Ecto neural progenitor cell (in vitro differentiated cells): ENCODE data around the gene ITSN1.
"Not testable (repeated sequence)": the region's sequence is repeated elsewhere in the genome, so short reads cannot be mapped to it uniquely, and the experiment has no call there.

Experiments used
- DNase-seq: peaks from one replicate; pipeline ENCODE4 v3.0.0-alpha.2; 2018; ENCODE audit warnings: low spot score

Gene ITSN1

DNA sequence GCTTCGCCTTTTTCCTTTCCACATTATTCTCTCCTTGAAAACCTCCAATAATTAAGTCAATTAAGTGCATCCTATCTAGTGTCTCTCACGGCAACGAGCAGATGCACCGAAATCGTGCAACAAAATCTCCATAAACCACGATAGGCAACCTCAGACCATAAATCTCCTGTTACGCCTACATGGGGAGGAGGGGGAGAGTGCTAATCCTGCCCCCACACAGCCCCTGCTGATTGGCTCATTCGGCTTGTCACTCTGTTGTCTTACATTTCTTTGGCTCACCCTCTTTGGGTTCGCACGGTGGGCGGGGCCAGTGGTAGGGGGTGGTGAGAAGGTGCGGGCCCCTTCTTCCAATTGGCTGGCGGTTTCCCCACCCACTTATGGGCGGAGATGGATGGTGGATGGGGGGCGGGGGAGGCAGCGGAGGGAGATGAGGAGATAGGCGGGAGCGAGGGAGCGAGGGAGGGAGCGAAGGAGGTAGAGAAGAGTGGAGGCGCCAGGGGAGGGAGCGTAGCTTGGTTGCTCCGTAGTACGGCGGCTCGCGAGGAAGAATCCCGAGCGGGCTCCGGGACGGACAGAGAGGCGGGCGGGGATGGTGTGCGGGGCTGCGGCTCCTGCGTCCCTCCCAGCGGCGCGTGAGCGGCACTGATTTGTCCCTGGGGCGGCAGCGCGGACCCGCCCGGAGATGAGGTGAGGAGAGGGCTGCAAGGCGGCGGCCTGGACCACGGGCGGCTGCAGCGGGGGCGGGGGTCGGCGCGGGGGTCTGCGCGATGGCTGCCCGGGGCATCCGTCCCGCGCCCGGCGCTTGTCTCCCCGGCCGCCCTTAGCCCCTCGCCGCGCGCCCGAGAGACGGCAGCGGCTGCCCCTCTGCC, at the start of gene ITSN1:
Gene ITSN1, plus strand, starts transcription at position 475 of the 869 bp plus-strand sequence. CDS start 76,328 bp downstream, outside the sequence.
- peak; percentile 99 for DNase-seq

DNA sequence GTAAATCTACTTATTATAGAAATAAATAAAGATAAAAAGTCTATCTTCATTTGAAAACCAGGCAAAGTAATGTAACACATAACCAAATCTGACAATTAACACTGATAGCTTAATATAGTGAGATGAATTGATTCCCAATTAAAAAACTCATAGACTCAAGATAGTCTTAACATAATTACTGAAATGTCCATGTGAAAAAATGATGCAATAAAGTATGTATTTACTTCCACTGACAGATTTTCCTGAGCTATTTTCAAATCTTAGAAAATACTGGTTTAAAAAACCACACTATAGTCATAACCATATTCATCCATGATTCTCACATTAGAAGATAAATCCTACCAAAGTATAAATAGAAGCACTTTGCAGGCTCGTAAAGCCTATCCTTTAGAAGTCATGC, 44.2 kb upstream of the ITSN1 start:
- no peak for DNase-seq

DNA sequence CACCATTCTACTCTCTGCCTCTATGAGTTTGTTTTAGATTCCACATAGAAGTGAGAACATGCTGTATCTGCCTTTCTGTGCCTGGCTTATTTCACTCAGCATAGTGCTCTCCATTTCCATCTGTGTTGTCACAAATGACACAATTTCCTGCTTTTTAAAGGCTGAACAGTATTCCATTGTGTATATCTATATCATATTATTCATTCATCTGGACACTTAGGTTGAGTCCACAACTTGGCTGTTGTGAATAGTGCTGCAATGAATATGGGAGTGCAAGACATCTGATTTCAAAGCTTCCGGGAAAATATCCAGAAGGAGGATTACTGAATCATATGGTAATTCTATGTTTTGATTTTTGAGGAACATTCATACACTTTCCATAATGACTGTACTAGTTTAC, 33.7 kb upstream of the ITSN1 start:
- no peak for DNase-seq

DNA sequence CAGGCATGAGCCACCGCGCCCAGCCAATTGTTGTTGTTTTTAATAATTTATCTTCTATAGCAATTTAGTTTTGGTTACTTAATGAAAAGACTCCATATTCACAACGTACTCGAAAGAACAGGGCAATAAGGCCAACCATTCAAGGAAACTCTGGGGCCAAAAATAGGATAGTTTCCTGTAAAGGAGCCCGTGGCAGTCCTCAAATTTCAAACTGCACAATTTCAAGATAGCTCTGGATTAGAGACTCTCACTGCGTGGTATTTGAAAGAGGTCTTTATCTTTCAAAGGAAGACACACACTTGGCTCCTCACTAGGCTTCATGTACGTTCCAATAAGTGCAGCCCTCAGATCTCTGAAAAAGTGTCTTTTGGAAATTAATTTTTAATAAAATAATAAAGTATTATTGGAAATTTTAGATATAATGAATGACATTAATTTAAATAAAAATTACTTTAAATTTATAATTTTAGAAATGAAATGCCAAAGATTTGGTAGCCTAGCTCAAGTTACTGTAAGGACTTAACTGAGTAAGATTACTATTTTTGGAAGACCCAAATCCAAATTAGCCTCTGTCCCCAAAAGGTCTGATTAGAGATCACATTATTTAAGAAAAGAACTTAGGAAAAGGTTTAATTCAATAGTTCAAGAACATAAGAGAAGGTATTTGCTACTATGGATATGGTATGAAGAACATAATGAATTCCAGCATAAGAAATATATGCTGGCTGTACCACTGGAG, 31.1 kb upstream of the ITSN1 start:
- DNase-seq = no peak

DNA sequence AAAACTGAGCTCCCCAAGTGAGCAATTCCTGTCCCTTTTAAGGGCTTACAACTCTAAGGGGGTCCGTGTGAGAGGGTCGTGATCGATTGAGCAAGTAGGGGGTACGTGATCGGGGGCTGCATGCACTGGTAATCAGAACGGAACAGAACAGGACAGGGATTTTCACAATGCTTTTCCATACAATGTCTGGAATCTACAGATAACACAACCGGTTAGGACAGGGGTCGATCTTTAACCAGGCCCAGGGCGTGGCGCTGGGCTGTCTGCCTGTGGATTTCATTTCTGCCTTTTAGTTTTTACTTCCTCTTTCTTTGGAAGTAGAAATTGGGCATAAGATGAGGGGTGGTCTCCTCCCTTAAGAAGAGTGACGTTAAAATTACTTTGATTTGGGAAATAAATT, 24.7 kb upstream of the ITSN1 start:
- DNase-seq = not testable (repeated sequence)

DNA sequence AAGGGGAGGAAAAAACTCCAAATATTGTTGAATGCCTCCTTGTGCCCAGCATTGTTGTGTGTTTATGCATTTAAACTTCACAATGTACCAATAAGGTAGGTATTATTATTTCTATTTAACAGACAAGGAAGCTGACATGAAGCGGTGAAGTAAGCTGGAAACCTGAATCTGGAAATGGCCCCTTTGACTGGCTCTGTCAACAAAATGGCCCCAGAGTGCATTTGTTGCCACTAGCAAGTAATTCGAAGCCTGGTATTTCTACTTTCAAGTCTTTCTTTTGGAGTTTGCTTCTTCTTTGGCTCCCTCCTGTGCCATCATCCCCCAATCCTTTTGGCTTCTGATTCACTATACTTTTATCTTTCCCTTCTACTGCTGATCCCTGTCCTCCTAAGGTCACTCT, 23.9 kb upstream of the ITSN1 start:
- no peak for DNase-seq

DNA sequence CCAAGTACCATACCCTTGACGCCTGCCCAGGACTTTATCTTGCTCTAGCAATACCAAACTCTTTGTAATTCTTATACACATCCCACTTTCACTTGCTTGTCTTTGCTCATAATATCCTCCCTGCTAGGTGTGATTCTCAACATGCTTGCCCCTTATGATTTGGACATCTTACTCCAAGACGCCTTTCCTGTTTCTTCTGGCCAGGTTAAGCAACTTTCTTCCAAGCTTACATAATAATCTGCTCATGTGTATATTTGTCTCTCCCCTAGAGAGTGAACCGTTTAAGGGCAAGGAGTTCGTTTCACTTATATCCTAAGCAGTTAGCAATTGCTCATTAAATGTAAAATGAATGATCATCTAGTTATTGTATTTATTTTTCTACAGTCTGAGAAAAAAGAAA, 22.6 kb upstream of the ITSN1 start:
- no peak for DNase-seq

DNA sequence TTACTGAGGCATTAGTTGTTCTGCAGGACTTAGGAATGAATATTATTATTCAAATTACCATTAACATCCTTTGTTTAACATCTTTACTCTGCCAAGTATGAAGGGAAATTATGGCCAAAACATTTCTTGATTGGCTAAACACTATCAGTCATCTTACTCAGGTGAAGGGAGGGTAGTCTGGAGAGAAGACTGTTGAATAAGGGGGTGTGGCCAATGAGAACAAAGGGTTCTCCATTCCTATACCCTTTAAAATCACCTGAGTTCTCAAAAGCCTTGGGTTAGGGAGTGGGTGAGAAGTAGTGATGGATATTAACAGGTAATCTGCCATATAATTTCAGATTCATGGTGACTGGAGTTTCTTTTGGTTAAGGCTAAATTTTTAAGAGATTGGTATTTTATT, 20.0 kb upstream of the ITSN1 start:
- no peak for DNase-seq

DNA sequence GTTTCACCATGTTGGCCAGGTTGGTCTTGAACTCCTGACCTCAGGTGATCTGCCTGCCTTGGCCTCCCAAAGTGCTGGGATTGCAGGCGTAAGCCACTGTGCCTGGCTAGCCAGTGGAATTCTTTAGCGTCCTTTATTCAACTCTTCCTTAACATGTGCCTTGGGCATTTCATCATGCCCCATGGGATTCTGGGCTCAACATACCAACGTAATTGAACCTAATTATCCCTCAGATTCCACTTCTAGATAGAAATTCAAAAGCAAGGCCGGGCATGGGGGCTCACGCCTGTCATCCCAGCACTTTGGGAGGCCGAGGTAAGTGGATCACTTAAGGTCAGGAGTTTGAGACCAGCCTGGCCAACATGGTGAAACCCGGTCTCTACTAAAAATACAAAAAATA, 16.1 kb upstream of the ITSN1 start:
- DNase-seq = not testable (repeated sequence)

DNA sequence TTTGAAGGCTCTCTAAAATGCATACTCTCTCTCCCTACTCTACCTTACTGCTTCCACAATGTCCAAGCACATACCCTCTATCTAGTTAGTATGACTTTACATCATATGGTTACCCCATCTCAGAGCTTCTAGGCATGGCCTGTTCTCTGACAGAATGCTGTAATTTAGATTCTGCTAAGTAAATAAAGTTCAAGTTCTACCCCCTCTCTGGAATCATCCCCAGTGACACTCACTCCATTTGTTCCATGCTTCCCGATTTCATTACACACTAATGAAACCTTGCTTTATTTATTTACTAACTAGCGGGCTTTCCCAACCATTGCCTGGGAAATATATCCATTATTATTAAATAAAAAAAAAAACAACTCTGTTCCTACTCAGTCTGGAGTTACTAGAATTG, 8.0 kb upstream of the ITSN1 start:
- no peak for DNase-seq

DNA sequence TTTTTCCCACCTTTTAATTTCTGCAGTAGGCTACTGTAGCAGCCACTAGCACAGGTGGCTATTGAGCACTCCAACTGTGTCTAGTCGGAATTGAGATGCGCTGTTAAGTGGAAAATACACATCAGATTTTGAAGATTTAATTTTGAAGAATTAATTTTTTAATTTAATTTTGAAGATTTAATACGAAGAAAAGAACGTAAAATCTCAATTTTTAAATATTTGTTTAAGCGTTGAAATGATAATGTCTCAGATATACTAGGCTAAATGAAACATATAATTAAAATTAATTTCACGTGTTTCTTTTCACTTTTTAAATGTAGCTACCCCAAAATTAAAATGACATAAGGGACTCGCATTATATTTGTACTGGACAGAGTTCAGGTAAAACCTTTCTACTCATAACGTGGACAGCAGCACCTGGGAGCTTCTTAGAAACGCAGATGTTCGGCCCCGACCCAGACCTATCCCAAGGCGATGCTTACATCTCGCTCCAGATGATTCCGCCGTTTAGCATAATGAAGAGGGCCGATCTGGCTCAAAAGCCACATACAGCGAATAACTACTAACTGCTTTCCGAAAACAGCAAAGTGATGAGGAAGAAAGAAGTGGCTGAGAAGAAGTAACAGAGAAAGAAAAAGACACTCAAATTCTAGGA, 1.5 kb upstream of the ITSN1 start:
- DNase-seq = no peak

DNA sequence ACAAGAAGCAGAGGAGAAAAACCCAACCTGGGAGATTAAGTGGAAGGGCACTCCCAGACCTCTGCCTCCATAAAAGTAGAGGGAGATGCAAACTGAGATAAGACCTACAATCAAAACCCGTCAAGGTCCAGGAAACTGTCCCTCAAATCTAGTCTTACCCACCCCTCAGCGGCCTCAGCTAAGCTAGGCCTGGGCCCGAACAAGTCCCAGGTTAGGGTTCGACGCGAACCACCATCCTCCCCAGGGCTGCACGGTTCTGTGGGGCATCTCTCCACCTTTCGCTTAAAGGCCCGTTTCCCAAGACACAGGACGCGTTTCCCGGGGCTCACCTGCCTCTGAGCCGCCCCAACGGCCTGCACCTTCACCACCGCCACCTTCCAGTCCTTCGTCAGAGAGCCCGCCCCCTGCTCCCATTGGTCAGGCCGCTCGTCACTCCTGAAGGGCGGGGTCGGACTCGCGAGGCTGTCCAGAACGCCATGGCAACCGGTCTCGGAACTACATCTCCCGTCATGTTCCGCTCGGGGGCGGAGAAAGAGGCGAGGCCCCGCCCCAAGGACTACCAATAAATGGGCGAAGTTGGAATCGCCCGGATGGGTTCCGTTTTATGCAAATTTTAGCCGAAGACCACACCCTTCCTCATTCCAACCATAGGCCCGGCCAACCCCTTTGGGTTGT, 812 bp upstream of the ITSN1 start, which contains the start of gene CRYZL1:
Gene CRYZL1, minus strand, starts transcription at position 390 of the 675 bp plus-strand sequence. CDS start 10,190 bp downstream, outside the sequence.
- peak; percentile 99 for DNase-seq

DNA sequence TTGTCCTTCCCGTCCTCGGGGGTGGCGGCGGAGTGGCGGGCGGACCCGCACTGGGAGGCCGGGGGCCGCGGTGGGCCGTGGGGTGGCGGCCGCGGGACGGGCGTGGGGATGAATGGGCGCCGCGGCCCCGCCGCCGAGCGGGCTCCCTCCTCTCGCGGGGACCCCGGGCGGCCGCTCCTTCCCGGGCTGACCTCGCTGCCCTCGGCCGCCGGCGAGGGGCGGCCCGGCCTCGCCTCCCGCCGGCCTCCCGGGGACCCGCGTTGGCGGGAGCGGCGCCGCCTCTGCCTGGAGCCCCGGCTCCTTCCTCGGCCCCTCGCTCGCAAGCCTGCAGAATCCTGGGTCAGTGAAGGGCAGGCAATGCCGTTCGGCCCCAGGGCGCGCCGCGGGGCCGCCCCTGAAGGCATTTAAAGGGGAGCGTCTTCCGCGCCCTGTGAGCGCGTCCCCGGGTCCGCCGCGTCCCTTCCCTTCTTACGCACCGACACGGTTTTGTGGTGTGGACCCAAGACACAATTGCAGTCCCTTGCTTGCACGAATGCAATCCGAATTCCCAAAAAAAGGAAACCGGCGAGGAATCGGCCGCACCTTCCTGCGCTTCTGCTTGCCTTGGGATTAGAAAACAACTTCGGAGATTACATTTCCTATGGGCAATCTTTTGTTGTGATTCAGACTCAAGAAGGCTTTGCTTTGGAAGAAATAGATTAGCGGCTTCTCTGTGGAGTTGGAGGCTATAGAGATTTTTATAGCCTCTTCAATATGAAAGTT, 776 bp downstream of the ITSN1 start:
- peak; percentile 65 for DNase-seq

DNA sequence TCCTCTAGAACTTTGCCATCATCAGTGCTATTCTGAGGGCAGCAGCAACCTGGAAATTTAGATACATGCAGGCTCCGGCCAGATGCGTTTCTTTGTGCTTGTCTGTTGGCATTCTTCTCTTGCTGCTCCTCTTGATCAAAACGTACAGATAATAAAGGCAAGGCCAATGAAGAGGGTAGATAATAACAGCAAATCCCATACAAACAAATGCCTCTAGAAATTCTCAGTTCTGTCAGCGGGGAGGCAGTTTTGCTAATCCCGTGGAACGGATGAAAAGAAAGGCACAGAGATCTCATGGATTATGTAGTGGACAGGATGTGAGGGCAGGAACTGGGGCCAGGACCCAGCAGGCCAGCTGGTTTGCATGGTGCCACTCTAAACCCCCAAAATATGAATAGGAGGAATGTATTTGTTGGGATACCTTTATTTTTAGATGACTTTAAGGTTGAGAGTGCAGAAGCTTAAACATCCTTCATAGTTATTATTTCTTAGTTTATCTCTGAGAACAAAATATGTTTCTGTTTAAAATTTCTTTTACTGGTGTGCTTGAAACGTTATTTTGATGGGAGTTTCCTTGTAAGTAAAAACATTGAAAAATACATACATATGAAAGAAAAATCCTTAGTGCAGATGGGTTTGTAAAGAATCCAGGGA, 1.5 kb downstream of the ITSN1 start:
- peak; percentile 54 for DNase-seq

DNA sequence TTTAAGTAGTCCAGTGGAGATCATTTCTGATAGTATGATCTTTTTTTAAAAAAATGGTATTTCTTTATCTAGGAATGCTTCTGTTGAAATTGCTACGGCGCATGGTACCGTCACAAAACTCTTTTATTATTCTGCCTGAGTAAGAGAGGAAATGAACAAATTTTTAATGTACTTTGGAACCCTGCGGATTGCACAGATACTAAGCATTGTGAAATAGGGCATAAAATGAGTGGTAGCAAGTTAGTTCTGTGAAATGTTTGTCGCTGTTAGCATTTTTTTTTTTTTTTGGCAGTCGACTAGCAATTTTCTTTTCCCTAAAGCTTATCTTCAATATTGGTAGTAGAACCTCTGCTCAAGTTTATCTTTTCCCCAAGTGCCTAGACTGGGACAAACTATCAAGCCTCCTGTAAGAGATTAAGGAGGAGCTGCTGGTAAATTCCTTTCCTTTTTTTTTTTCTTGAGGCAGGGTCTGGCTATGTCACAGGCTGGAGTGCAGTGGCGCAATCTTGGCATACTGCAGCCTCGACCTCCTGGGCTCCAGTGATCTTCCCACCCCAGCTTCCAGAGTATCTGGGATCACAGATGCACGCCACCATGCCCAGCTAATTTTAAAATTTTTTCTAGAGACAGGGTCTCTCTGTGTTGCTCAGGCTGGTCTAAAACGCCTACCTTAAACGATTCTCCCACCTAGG, 2.2 kb downstream of the ITSN1 start:
- no peak for DNase-seq

DNA sequence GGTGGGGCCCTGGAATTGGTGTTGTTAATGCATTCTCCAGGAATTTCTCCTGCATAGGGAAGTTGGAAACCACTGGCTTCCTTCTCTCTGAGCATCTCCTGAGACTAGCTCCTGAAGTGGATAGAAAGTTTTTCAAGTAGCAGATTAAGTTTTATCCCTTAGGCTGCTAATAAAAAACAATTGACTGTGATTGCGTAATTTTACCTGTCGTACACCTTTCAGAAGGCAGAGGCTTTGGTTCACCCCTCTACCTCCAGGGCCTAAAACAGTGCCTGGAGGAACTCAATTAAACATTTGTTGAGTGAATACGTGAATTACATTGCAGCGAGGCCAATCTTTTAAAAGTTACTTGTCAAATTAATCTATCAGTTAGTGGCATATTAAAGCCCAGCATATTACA, 3.4 kb downstream of the ITSN1 start:
- DNase-seq = no peak

DNA sequence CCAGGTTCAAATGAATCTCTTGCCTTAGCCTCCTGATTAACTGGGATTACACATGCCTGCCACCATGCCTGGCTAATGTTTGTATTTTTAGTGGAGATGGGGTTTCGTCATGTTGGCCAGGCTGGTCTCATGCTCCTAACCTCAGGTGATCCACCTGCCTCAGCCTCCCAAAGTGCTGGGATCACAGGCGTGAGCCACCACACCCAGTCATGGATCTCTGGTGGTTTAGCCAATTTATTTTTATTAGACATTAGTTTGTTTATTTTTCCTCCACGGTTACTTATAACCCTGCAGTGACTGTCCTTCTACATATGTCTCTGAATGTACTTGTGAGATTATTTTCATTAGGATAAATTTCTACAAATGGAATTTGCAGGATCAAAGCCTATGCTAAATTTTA, 5.3 kb downstream of the ITSN1 start:
- no peak for DNase-seq

DNA sequence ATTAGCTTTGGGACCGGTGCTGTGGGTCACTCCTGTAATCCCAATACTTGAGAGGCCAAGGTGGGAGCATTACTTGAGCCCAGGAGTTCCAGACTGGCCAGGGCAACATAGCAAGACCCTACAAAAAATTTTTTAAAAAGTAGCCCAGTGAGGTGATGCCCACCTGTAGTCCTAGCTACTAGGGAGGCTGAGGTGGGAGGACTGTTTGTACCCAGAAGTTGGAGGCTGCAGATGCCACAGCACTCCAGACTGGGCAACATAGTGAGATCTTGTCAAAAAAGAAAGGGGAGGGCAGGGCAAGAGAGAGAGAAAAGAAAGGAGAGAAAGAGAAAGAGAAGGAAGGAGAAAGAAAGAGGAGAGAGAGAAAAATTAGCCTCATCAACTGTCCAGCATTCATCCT, 6.3 kb downstream of the ITSN1 start:
- no peak for DNase-seq

DNA sequence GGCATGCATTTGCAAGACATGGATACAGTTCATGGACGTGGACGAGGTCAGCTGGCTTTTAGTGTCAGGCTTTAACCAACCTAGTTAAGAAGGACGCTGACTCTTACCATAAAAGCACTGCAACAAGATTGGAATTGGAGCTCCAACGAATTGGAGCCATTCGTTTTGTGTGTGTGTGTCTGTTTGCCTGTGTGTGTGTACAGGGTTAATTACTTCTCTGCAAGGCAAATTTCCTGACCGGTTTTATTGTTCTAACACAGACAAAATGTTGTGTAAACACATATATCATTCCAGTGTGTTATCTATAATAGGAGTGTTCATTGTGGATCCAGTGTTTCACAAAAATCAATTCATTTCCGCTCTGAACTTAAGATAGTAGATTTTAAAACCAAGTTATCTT, 7.9 kb downstream of the ITSN1 start:
- no peak for DNase-seq

DNA sequence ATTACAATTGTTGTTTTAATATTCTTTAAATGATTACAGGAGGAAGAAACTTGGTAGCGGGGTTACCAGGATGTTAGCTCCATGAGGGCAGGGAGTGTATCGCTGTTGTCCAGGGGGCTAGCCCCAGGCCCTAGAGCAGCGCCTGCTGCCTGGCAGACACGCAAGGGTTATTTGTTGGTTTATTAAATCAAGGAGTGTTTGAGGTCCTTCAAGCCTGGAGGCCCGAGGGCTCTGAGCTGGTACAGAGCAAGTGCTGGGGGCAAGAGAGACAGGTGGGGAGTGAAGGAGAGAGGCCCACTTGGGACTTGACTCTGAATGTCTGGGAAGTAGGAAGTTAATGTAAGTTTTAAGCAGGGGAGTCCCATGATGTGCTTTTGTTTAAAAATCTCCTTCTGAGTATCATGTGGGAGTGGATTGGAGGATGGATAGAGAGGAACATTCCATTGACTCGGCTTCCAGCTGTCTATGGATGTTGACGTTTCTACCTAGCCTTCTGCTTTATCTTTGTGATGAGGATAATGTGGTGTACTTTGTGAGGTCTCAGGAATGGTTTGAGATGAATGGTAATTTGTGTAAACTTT, 8.7 kb downstream of the ITSN1 start:
- DNase-seq = no peak
